Stimulated activated naive CD8-positive, alpha-beta T cell treated with anti-CD3 and anti-CD28 coated beads, Interleukin-15, amount 100 ng/mL, for 72 hours (primary cell): Measurements from ENCODE around the gene SLX9.

Experiments
- ATAC-seq: fragments of 150-1000 bp; cut with Tn5 transposase; 2 replicates; pipeline ENCODE4 v1.10.0; 2021; ENCODE audit warnings: mild to moderate bottlenecking, moderate library complexity
- DNase-seq, 2 donors: peaks; one replicate each; pipeline ENCODE4 v3.0.0; 2021 to 2022
- H3K27ac Mint-ChIP-seq, 2 donors: one replicate each; pipeline ENCODE4 v1.8.0; 2022; ENCODE audit warnings: mild to moderate bottlenecking in 2 of 2, mixed read lengths in 2 of 2, moderate library complexity in 2 of 2
- H3K27me3 Mint-ChIP-seq: one replicate; pipeline ENCODE4 v1.8.0; 2022; ENCODE audit warnings: mixed read lengths
- H3K4me1 Mint-ChIP-seq: one replicate; pipeline ENCODE4 v1.8.0; 2022; ENCODE audit warnings: mild to moderate bottlenecking, mixed read lengths
- H3K4me3 Mint-ChIP-seq, 2 donors: one replicate each; pipeline ENCODE4 v1.8.0; 2022; ENCODE audit warnings: mild to moderate bottlenecking in 2 of 2, mixed read lengths in 2 of 2, moderate library complexity in 1 of 2
- H3K9me3 Mint-ChIP-seq, 2 donors: one replicate each; pipeline ENCODE4 v1.8.0; 2022; ENCODE audit warnings: mixed read lengths in 2 of 2

The SLX9 gene

DNA sequence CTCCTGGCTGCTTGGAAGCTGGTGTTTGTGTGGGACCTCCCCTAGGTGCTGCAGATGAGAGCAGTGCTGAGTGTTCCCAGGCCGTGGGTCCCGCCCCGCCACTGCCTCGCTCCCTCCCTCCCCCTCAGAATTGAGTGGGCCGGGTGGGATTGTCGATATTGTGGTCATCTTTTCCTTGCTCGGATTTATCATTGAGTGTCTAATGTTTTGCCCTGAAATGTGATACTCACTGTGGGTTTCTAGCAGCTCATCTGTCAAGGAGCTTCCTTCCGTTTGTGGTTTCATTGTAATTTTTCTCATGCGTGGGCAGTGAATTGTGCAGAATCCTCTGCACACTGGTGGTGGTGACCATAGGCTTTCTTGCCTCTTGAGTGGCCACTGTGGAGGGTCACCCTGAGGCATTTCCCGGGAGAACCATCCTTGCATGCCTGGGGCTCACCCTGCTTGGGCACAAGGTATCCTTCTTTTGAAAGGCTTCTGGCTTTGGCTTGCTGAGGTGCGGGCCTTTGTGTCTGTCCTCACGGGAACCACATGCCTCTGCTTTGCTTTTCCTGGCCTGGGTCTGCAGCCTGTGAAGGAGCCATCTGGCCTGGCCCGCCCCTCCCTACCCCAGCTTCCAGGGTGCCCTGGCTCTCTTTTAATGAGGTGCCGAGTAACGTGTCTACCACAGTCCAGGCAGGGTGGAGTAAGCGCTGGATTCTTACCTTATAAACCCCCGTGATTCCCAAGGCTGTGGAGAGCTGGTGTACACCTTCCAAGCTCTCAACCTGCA is 25.6 kb downstream of the SLX9 start:
- peak overlapping the region in 1 of 2 donors; percentile 80 for H3K27ac Mint-ChIP-seq
- DNase-seq = no peak
- peak overlapping the region; percentile 9 to 57 for H3K4me3 Mint-ChIP-seq

DNA sequence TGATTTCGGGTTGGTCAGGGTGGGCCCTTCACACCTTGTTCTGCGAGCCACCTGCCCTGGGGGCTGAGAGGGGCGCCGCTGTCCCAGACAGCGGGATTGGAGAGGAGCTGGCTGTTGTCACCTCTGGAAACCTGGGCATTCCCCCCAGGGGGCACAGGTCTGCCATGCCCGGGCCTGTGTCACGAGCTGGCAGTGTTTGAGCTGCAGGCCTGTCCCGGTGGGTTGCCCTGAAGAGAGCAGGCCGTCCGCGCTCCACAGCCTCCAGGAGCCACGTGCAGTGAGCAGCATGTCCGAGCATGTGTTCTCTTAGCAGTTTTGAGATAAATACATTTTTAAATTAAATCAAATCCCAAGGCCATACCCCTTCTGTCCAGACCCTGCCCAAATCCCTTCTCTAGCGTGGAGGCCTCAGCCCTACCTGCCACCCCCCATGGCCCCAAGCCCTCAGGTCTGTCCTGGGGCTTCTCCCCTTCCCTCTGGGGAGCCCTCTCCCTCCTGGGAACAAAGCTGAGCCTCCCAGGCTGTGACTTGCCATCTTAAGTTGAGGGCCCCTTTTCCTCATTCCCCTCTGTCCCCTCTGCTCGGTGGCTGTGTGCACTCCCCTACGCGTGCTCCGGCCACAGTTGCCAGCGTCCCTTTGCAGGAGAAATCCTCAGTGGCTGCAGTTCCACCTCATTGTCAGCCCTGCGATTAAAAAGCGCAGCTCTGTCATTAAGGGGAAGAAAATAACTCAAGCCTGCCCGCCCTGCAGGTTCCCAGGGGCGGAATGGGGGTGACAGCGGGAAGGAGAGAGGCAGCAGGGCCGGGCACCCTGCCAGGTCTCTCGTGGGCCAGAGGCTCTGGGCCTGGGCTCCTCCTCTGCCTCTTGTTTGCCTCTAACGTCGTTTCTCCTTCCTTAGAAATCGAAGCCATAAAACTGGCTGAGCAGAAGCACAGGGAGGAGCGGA is 26.6 kb downstream of the SLX9 start:
- peaks cover 67% of the 10 kb centered on the region for H3K4me1 Mint-ChIP-seq
- no peaks in the 10 kb centered on the region for H3K27me3 Mint-ChIP-seq
- no peak for ATAC-seq

More for the DNA sequence above, 25.6 kb downstream of the SLX9 start:
- peak; percentile 70 for ATAC-seq
- peaks cover 67% of the 10 kb centered on the region for H3K4me1 Mint-ChIP-seq
- no peaks in the 10 kb centered on the region for H3K9me3 Mint-ChIP-seq
- no peaks in the 10 kb centered on the region for H3K27me3 Mint-ChIP-seq

GRCh38 chr21:44967082-44968047 is 27.5 kb downstream of the SLX9 start:
- Mint-ChIP-seq H3K4me3 (no peak overlapping the region), H3K4me1 (peaks cover 67% of the 10 kb centered on the region), H3K27ac (no peak overlapping the region), H3K27me3 (no peaks in the 10 kb centered on the region), H3K9me3 (no peaks in the 10 kb centered on the region)
- no peak for DNase-seq
- no peak for ATAC-seq

More for the DNA sequence above, 26.6 kb downstream of the SLX9 start:
- Mint-ChIP-seq H3K4me3 (no peak overlapping the region), H3K27ac (peak overlapping the region in 1 of 2 donors; percentile 90), H3K9me3 (no peaks in the 10 kb centered on the region)
- DNase-seq = no peak

- Mint-ChIP-seq H3K4me1 (peaks cover 58% of the 10 kb centered on the region), H3K4me3 (no peak overlapping the region), H3K27me3 (no peaks in the 10 kb centered on the region), H3K27ac (peak overlapping the region; percentile 61 to 67), H3K9me3 (no peaks in the 10 kb centered on the region)
- ATAC-seq (no peak), DNase-seq (no peak)
Measured at GRCh38 chr21:44969066-44969670, 29.3 kb downstream of the SLX9 start.

GRCh38 chr21:44969931-44970755 is 30.3 kb downstream of the SLX9 start:
- no peak overlapping the region for H3K4me3 Mint-ChIP-seq
- peaks cover 48% of the 10 kb centered on the region for H3K4me1 Mint-ChIP-seq
- ATAC-seq (no peak), DNase-seq (no peak)
- no peaks in the 10 kb centered on the region for H3K9me3 Mint-ChIP-seq
- H3K27ac Mint-ChIP-seq = no peak overlapping the region
- H3K27me3 Mint-ChIP-seq = no peaks in the 10 kb centered on the region

DNA sequence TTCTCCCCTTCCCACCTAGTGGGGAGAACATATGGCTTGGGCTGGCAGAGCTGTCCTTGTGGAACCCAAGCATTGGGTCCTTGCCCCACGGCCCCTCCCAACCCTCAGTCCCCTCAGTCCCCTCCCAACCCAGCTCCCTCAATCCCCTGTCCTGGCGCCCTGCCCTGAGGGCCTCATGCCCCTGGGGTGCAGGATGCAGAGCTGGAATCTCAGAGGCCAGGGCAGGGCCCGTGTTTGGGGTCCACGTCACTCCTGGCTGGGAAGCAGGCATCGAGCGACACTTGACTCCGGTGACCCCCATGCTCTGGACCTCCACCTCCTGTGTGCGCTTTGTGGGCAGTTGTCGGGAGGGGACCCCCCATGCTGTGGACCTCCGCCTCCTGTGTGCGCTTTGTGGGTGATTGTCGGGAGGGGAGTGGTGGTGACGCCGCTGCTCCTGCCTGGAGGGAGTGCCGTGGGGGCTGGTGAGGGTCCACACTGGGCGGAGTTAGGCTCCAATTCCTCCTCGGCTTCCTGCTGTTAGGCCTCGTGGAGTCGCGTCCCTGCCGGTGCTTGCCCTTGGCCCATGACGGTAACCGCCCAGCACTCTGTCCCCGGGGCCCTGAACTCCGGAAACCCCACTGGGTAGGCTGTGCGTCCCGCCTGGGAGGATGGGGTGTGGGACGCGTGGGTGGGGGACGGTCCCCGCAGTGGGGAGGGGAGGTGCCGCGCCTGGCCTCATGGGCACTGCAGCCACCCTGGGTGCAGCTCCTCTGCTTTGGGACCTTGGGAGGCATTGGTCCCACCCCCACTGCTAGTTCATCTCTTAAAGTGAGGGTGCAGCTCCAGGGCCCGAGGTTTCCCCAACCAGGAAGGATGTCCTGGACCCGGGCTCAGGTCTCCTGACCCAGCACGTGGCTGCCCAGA is 31.2 kb downstream of the SLX9 start:
- ATAC-seq = peak; percentile 21
- no peaks in the 10 kb centered on the region for H3K27me3 Mint-ChIP-seq
- DNase-seq = no peak
- peak overlapping the region in 1 of 2 donors; percentile 84 for H3K27ac Mint-ChIP-seq
- H3K9me3 Mint-ChIP-seq = no peaks in the 10 kb centered on the region
- H3K4me1 Mint-ChIP-seq = peaks cover 39% of the 10 kb centered on the region
- no peak overlapping the region for H3K4me3 Mint-ChIP-seq

DNA sequence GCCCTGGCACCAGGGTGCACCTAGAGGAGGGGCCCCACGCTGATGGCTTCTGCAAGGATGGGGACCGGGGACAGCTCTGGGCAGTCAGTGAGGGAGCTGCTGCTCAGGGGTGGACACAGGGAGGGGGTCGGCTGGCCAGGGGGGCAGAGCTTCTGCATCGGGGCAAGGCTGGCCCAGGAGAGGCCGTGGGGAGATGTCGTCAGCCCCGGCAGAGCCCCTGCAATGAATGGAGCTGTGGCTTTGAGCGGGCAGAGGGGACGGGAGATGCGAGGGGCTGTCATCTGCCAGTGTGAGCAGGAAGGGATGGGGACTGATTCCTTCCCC is 31.8 kb downstream of the SLX9 start:
- H3K27me3 Mint-ChIP-seq = no peaks in the 10 kb centered on the region
- H3K4me3 Mint-ChIP-seq = no peak overlapping the region
- no peak for DNase-seq
- H3K9me3 Mint-ChIP-seq = no peaks in the 10 kb centered on the region
- no peak for ATAC-seq
- H3K27ac Mint-ChIP-seq = peak overlapping the region; percentile 78 to 84
- H3K4me1 Mint-ChIP-seq = peaks cover 33% of the 10 kb centered on the region

DNA sequence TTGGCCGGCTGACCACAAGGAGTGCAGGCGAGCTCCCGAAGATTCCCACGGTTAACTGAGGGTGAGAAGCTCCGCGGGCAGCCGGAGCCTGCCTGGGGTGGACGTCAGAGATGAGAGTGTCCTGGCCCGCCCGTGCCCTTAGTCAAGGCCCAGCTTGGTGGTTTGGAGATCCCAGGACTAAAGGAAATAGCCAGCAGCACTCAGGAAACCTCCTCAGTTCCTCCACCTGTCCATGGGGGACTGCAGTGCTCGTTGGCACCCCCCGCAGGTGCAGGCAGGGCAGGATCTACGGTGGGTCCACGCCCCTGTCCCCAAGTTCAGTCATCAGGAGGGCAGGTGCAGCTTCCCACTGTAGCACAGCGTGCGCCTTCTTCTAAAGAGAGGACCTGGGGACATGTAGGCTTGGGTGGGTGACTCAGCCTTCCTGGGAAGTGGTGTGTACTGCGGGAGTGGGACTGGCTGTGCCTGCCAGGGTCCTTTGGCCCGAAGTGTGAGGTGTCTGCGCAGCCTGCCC is 32.5 kb downstream of the SLX9 start:
- ATAC-seq = no peak
- Mint-ChIP-seq H3K27ac (peak overlapping the region in 1 of 2 donors; percentile 34), H3K4me3 (no peak overlapping the region), H3K9me3 (no peaks in the 10 kb centered on the region), H3K4me1 (peaks cover 26% of the 10 kb centered on the region), H3K27me3 (no peaks in the 10 kb centered on the region)
- DNase-seq = no peak

GRCh38 chr21:44972821-44973220 is 33.0 kb downstream of the SLX9 start:
- DNase-seq (no peak), ATAC-seq (no peak)
- H3K4me1 Mint-ChIP-seq = peaks cover 21% of the 10 kb centered on the region
- no peaks in the 10 kb centered on the region for H3K27me3 Mint-ChIP-seq
- no peak overlapping the region for H3K4me3 Mint-ChIP-seq
- H3K9me3 Mint-ChIP-seq = no peaks in the 10 kb centered on the region
- H3K27ac Mint-ChIP-seq = peak overlapping the region in 1 of 2 donors; percentile 34

DNA sequence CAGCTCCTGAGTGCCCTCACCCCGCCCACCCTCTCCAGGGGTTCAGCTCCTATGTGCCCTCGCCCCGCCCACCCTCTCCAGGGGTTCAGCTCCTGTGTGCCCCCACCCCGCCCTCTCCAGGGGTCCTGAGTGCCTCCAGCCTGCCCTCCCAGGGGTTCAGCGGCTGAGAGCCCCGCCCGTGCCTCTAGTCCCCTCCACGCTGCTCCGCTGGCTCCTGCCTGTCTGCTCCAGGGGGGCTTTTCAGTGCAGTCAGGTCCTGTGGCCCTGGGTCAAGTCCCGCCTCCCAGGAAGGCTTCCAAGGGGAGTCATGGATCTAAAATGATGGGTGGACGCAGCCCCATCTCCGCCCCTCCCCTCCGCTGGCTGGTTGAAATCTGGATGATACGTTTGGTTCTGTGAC is 33.8 kb downstream of the SLX9 start:
- Mint-ChIP-seq H3K27ac (no peak overlapping the region), H3K4me1 (peaks cover 13% of the 10 kb centered on the region), H3K4me3 (no peak overlapping the region), H3K9me3 (no peaks in the 10 kb centered on the region), H3K27me3 (no peaks in the 10 kb centered on the region)
- ATAC-seq (no peak), DNase-seq (no peak)

- Mint-ChIP-seq H3K4me1 (peaks cover 4% of the 10 kb centered on the region), H3K9me3 (no peaks in the 10 kb centered on the region), H3K27me3 (no peaks in the 10 kb centered on the region), H3K4me3 (no peak overlapping the region), H3K27ac (no peak overlapping the region)
- DNase-seq (no peak), ATAC-seq (no peak)
Measured at GRCh38 chr21:44974676-44975075, 34.8 kb downstream of the SLX9 start.

- Mint-ChIP-seq H3K4me3 (no peak overlapping the region), H3K9me3 (no peaks in the 10 kb centered on the region), H3K27me3 (no peaks in the 10 kb centered on the region), H3K4me1 (no peaks in the 10 kb centered on the region), H3K27ac (no peak overlapping the region)
- no peak for ATAC-seq
- DNase-seq = no peak
Measured at GRCh38 chr21:44975720-44976555, 36.1 kb downstream of the SLX9 start.
